Esophagus squamous epithelium (tissue), 4 donors: Measurements from ENCODE around the gene MCL1.

Source experiments
- CTCF ChIP-seq, 6 experiments: fragments of 450-650 bp in 4 of 6; fragments of 200-600 bp in 2 of 6; sonication (generic) in 2 of 6; IDR thresholded peaks; one replicate each; pipeline ENCODE4 v1.5.1; 2016 to 2019; ENCODE audit warnings: antibody characterized with exemption in 6 of 6, mild to moderate bottlenecking in 4 of 6, moderate library complexity in 4 of 6
- POLR2A ChIP-seq, 4 donors: fragments of 450-650 bp; IDR thresholded peaks; one replicate each; pipeline ENCODE4 v1.6.1; 2017; ENCODE audit warnings: antibody characterized with exemption in 4 of 4, mild to moderate bottlenecking in 4 of 4, moderate library complexity in 3 of 4

DNA sequence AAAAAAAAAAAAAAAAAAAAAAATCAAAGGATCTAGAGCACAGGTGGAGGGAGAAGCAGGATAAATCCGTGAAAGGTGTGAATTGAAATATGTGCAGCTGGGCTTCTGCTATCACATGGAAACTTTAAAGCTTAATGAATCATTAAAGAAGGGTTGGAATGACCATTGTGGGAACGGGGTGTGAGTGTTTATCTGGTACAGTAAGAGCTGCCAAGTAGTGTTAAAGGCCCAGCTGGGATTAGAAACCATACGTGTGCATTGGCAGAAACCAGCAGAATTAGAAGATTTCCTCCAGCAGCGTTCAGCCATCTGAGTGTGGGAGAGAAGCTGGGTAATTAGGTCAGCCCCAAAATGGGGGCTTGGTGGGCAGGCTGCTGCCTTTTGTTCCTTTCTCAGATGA, 50.4 kb downstream of the MCL1 start:
- TF ChIP-seq CTCF (IDR thresholded peaks at IDR 0.05) (no peak), POLR2A (IDR thresholded peaks at IDR 0.05) (no peak)
